WTC11 (cell line): Measurements from ENCODE around the gene TMEM81. TPM values are rescaled to one million over a fixed set of nuclear protein-coding genes. Genes with fewer than 3 reads are reported as not detected.

Experiments
- ETV6 ChIP-seq: sonication (generic); formaldehyde crosslinking; IDR thresholded peaks from 2 replicates; pipeline ENCODE4 v1.8.1; 2022; ENCODE audit warnings: mild to moderate bottlenecking, missing genetic modification reagents
- KAT7 ChIP-seq: sonication (generic); formaldehyde crosslinking; IDR thresholded peaks from 2 replicates; pipeline ENCODE4 v1.8.1; 2023; ENCODE audit warnings: missing genetic modification reagents, mild to moderate bottlenecking, borderline replicate concordance
- NFE2L1 ChIP-seq: sonication (generic); formaldehyde crosslinking; IDR thresholded peaks from 2 replicates; pipeline ENCODE4 v1.8.1; 2023; ENCODE audit warnings: missing genetic modification reagents
- RORB ChIP-seq: fragments of 250-450 bp; sonication (Bioruptor Pico); IDR thresholded peaks from 2 replicates; pipeline ENCODE4 v1.9.0; 2021; ENCODE audit warnings: mild to moderate bottlenecking
- SMAD3 ChIP-seq: sonication (generic); formaldehyde crosslinking; IDR thresholded peaks from 2 replicates; pipeline ENCODE4 v1.8.0; 2022; ENCODE audit warnings: missing genetic modification reagents, mild to moderate bottlenecking, borderline replicate concordance
- SMAD4 ChIP-seq: sonication (generic); formaldehyde crosslinking; IDR thresholded peaks from 2 replicates; pipeline ENCODE4 v1.8.0; 2022; ENCODE audit warnings: mild to moderate bottlenecking, missing genetic modification reagents
- SP1 ChIP-seq: sonication (generic); formaldehyde crosslinking; conservative IDR thresholded peaks from 2 replicates; pipeline ENCODE4 v1.8.1; 2022; ENCODE audit warnings: missing genetic modification reagents
- TEAD1 ChIP-seq: sonication (generic); formaldehyde crosslinking; IDR thresholded peaks from 2 replicates; pipeline ENCODE4 v1.8.0; 2022; ENCODE audit warnings: mild to moderate bottlenecking, missing genetic modification reagents
- ZBTB21 ChIP-seq: sonication (generic); formaldehyde crosslinking; IDR thresholded peaks from 2 replicates; pipeline ENCODE4 v1.8.1; 2023; ENCODE audit warnings: mild to moderate bottlenecking, missing genetic modification reagents, borderline replicate concordance
- ZNF121 ChIP-seq: sonication (generic); formaldehyde crosslinking; IDR thresholded peaks from 2 replicates; pipeline ENCODE4 v1.8.0; 2023; ENCODE audit warnings: missing genetic modification reagents
- ZNF232 ChIP-seq: sonication (generic); formaldehyde crosslinking; IDR thresholded peaks from 2 replicates; pipeline ENCODE4 v1.8.0; 2022; ENCODE audit warnings: mild to moderate bottlenecking, missing genetic modification reagents
- ZNF416 ChIP-seq: fragments of 250-450 bp; sonication (Bioruptor Pico); IDR thresholded peaks from 2 replicates; pipeline ENCODE4 v1.9.0; 2021; ENCODE audit warnings: mild to moderate bottlenecking, inconsistent platforms
- total RNA-seq: library from RNA; stranded (reverse); gene quantifications from 3 replicates; pipeline ENCODE4 v1.2.3, GENCODE V29; 2021
- TF ChIP-seq, protein P1 (sequence below): fragments of 250-450 bp; sonication (Bioruptor Pico); IDR thresholded peaks from 2 replicates; pipeline ENCODE4 v1.9.0; 2021; ENCODE audit warnings: mild to moderate bottlenecking
- TF ChIP-seq, protein P2 (sequence below): sonication (generic); formaldehyde crosslinking; IDR thresholded peaks from 2 replicates; pipeline ENCODE4 v1.8.0; 2022; ENCODE audit warnings: mild to moderate bottlenecking, missing genetic modification reagents
- TF ChIP-seq, protein P3 (sequence below): fragments of 250-450 bp; sonication (Bioruptor Pico); IDR thresholded peaks from 2 replicates; pipeline ENCODE4 v1.9.0; 2021; ENCODE audit warnings: mild to moderate bottlenecking, borderline replicate concordance
- TF ChIP-seq, protein P4 (sequence below): sonication (generic); formaldehyde crosslinking; conservative IDR thresholded peaks from 2 replicates; pipeline ENCODE4 v1.8.1; 2022; ENCODE audit warnings: mild to moderate bottlenecking, missing genetic modification reagents
- TF ChIP-seq, protein P5 (sequence below): sonication (generic); formaldehyde crosslinking; IDR thresholded peaks from 2 replicates; pipeline ENCODE4 v1.8.1; 2023; ENCODE audit warnings: mild to moderate bottlenecking, moderate library complexity, missing genetic modification reagents
- TF ChIP-seq, protein P6 (sequence below): sonication (generic); formaldehyde crosslinking; IDR thresholded peaks from 2 replicates; pipeline ENCODE4 v1.8.1; 2023; ENCODE audit warnings: mild to moderate bottlenecking, missing genetic modification reagents, borderline replicate concordance

TMEM81 gene
- total RNA-seq, 1 experiment from 2014 or later = 7.5 TPM

DNA sequence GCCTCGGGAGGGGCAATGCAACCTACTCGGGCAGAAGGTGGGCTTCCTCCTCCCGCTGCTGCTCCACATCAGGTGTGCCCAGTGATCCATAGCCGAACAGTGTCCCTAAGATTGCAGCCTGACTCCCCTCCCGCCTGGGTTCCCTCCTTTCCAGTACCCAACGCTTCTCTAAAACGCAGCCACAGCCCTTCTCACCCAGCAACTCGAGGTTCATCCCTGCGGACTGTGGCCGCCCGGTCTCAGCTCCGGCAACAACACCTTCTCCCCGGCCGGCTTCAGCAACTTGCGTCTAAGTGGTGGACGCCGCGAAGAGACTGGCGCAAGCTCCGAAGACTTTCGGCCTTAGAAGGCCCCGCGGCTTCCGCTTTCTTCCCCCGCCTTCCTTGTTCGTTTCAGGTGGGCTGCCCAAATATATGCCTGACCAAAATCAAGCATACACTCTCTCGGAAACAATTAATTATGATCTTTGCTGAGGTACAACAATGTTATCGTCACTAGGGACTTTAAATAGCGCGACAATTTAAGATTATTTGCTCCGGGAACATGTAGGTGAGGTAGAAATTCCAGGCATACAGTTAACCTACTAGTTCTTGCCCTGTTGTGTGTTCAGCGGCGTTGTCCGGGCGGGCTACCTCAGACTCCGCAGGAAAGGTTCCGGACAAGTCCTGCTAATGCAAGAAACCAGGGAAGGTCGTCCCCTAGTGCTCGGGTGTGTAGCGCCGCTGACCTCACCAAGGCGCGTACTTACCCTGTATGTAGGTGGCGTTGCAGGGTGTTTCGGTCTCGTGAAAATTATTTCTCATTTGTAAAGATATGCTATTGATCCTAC lies 37.6 kb upstream of the TMEM81 start, which contains the start of gene RBBP5 (continued):
- TF ChIP-seq, protein P1, sequence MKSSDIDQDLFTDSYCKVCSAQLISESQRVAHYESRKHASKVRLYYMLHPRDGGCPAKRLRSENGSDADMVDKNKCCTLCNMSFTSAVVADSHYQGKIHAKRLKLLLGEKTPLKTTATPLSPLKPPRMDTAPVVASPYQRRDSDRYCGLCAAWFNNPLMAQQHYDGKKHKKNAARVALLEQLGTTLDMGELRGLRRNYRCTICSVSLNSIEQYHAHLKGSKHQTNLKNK = peak; percentile 66; the same call in 1 of the 2 replicates
- TF ChIP-seq ZBTB21 (CRISPR knock-in tag) (no peak), ZNF232 (0 out of 2 replicates have a peak, but pooled peaks have one; percentile 57), SP1 (CRISPR knock-in tag) (peak; percentile 87; the same call in 1 of the 2 replicates), ETV6 (CRISPR knock-in tag) (peak; percentile 87), SMAD3 (CRISPR knock-in tag) (0 out of 2 replicates have a peak, but pooled peaks have one; percentile 54), SMAD4 (CRISPR knock-in tag) (no peak), NFE2L1 (0 out of 2 replicates have a peak, but pooled peaks have one; percentile 46), TEAD1 (peak; percentile 67; the same call in 1 of the 2 replicates), KAT7 (CRISPR knock-in tag) (no peak), RORB (CRISPR knock-in tag) (peak; percentile 60; the same call in 1 of the 2 replicates), ZNF416 (CRISPR knock-in tag) (0 out of 2 replicates have a peak, but pooled peaks have one; percentile 52), ZNF121 (no peak)
- TF ChIP-seq, protein P2, sequence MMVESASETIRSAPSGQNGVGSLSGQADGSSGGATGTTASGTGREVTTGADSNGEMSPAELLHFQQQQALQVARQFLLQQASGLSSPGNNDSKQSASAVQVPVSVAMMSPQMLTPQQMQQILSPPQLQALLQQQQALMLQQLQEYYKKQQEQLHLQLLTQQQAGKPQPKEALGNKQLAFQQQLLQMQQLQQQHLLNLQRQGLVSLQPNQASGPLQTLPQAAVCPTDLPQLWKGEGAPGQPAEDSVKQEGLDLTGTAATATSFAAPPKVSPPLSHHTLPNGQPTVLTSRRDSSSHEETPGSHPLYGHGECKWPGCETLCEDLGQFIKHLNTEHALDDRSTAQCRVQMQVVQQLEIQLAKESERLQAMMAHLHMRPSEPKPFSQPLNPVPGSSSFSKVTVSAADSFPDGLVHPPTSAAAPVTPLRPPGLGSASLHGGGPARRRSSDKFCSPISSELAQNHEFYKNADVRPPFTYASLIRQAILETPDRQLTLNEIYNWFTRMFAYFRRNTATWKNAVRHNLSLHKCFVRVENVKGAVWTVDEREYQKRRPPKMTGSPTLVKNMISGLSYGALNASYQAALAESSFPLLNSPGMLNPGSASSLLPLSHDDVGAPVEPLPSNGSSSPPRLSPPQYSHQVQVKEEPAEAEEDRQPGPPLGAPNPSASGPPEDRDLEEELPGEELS (CRISPR knock-in tag) = peak; percentile 64; the same call in 1 of the 2 replicates
- TF ChIP-seq, protein P3, sequence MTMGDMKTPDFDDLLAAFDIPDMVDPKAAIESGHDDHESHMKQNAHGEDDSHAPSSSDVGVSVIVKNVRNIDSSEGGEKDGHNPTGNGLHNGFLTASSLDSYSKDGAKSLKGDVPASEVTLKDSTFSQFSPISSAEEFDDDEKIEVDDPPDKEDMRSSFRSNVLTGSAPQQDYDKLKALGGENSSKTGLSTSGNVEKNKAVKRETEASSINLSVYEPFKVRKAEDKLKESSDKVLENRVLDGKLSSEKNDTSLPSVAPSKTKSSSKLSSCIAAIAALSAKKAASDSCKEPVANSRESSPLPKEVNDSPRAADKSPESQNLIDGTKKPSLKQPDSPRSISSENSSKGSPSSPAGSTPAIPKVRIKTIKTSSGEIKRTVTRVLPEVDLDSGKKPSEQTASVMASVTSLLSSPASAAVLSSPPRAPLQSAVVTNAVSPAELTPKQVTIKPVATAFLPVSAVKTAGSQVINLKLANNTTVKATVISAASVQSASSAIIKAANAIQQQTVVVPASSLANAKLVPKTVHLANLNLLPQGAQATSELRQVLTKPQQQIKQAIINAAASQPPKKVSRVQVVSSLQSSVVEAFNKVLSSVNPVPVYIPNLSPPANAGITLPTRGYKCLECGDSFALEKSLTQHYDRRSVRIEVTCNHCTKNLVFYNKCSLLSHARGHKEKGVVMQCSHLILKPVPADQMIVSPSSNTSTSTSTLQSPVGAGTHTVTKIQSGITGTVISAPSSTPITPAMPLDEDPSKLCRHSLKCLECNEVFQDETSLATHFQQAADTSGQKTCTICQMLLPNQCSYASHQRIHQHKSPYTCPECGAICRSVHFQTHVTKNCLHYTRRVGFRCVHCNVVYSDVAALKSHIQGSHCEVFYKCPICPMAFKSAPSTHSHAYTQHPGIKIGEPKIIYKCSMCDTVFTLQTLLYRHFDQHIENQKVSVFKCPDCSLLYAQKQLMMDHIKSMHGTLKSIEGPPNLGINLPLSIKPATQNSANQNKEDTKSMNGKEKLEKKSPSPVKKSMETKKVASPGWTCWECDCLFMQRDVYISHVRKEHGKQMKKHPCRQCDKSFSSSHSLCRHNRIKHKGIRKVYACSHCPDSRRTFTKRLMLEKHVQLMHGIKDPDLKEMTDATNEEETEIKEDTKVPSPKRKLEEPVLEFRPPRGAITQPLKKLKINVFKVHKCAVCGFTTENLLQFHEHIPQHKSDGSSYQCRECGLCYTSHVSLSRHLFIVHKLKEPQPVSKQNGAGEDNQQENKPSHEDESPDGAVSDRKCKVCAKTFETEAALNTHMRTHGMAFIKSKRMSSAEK (CRISPR knock-in tag) = peak; percentile 42; the same call in 1 of the 2 replicates
- TF ChIP-seq, protein P4, sequence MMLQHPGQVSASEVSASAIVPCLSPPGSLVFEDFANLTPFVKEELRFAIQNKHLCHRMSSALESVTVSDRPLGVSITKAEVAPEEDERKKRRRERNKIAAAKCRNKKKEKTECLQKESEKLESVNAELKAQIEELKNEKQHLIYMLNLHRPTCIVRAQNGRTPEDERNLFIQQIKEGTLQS = no peak
- TF ChIP-seq, protein P5, sequence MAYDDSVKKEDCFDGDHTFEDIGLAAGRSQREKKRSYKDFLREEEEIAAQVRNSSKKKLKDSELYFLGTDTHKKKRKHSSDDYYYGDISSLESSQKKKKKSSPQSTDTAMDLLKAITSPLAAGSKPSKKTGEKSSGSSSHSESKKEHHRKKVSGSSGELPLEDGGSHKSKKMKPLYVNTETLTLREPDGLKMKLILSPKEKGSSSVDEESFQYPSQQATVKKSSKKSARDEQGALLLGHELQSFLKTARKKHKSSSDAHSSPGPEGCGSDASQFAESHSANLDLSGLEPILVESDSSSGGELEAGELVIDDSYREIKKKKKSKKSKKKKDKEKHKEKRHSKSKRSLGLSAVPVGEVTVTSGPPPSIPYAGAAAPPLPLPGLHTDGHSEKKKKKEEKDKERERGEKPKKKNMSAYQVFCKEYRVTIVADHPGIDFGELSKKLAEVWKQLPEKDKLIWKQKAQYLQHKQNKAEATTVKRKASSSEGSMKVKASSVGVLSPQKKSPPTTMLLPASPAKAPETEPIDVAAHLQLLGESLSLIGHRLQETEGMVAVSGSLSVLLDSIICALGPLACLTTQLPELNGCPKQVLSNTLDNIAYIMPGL (CRISPR knock-in tag) = peak; percentile 88
- TF ChIP-seq, protein P6, sequence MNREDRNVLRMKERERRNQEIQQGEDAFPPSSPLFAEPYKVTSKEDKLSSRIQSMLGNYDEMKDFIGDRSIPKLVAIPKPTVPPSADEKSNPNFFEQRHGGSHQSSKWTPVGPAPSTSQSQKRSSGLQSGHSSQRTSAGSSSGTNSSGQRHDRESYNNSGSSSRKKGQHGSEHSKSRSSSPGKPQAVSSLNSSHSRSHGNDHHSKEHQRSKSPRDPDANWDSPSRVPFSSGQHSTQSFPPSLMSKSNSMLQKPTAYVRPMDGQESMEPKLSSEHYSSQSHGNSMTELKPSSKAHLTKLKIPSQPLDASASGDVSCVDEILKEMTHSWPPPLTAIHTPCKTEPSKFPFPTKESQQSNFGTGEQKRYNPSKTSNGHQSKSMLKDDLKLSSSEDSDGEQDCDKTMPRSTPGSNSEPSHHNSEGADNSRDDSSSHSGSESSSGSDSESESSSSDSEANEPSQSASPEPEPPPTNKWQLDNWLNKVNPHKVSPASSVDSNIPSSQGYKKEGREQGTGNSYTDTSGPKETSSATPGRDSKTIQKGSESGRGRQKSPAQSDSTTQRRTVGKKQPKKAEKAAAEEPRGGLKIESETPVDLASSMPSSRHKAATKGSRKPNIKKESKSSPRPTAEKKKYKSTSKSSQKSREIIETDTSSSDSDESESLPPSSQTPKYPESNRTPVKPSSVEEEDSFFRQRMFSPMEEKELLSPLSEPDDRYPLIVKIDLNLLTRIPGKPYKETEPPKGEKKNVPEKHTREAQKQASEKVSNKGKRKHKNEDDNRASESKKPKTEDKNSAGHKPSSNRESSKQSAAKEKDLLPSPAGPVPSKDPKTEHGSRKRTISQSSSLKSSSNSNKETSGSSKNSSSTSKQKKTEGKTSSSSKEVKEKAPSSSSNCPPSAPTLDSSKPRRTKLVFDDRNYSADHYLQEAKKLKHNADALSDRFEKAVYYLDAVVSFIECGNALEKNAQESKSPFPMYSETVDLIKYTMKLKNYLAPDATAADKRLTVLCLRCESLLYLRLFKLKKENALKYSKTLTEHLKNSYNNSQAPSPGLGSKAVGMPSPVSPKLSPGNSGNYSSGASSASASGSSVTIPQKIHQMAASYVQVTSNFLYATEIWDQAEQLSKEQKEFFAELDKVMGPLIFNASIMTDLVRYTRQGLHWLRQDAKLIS (CRISPR knock-in tag) = no peak
